Measurements from ENCODE around the gene GCSAML.

GRCh38 chr1:247588060-247588459, 39.1 kb downstream of the GCSAML start, which contains the start of gene OR2G2:
- no peak for TF ChIP-seq EZH2phosphoT487 (IDR thresholded peaks at IDR 0.05; ENCODE audit: insufficient read depth, low read depth)
- TF ChIP-seq EZH2 (IDR thresholded peaks at IDR 0.05; ENCODE audit: insufficient read depth, poor library complexity, severe bottlenecking): no peak

All from GM23248 (cell line).